GM18498 (cell line): ENCODE results near the gene SPSB1.
"Not testable (repeated sequence)": the region's sequence is repeated elsewhere in the genome, so short reads cannot be mapped to it uniquely, and the experiment has no call there.

Experiments used
- ATAC-seq: cut with Tn5 transposase; IDR thresholded peaks from one replicate; pipeline ENCODE4 v1.9.1; 2021; ENCODE audit warnings: mild to moderate bottlenecking, moderate library complexity; ENCODE audit not compliant: unreplicated experiment

The SPSB1 gene

GRCh38 chr1:9299571-9300541 is 7.2 kb downstream of the SPSB1 start:
- ATAC-seq: not testable (repeated sequence)

- no peak for ATAC-seq
Observed at GRCh38 chr1:9300573-9300972, 7.9 kb downstream of the SPSB1 start.

- ATAC-seq: no peak
Observed at GRCh38 chr1:9302745-9303524, 10.2 kb downstream of the SPSB1 start.

GRCh38 chr1:9303916-9304315 is 11.2 kb downstream of the SPSB1 start:
- no peak for ATAC-seq

GRCh38 chr1:9305216-9305615 is 12.5 kb downstream of the SPSB1 start:
- ATAC-seq: no peak

GRCh38 chr1:9306006-9306405 is 13.3 kb downstream of the SPSB1 start:
- ATAC-seq: no peak

GRCh38 chr1:9307303-9307702 is 14.6 kb downstream of the SPSB1 start:
- ATAC-seq: no peak

GRCh38 chr1:9308236-9308785 is 15.6 kb downstream of the SPSB1 start:
- ATAC-seq: no peak

- no peak for ATAC-seq
Observed at GRCh38 chr1:9309080-9309479, 16.4 kb downstream of the SPSB1 start.

- no peak for ATAC-seq
Observed at GRCh38 chr1:9309991-9310390, 17.3 kb downstream of the SPSB1 start.

GRCh38 chr1:9311029-9311428 is 18.3 kb downstream of the SPSB1 start:
- ATAC-seq: no peak

- ATAC-seq: no peak
Observed at GRCh38 chr1:9311479-9311878, 18.8 kb downstream of the SPSB1 start.

- ATAC-seq: no peak
Observed at GRCh38 chr1:9312168-9312720, 19.6 kb downstream of the SPSB1 start.

- ATAC-seq: no peak
Observed at GRCh38 chr1:9313576-9313975, 20.9 kb downstream of the SPSB1 start.

- no peak for ATAC-seq
Observed at GRCh38 chr1:9314111-9314510, 21.4 kb downstream of the SPSB1 start.

- ATAC-seq: no peak
Observed at GRCh38 chr1:9314711-9315379, 22.2 kb downstream of the SPSB1 start.

- ATAC-seq: no peak
Observed at GRCh38 chr1:9315411-9316079, 22.9 kb downstream of the SPSB1 start.

GRCh38 chr1:9316080-9316444 is 23.4 kb downstream of the SPSB1 start:
- no peak for ATAC-seq

- no peak for ATAC-seq
Observed at GRCh38 chr1:9316512-9316911, 23.8 kb downstream of the SPSB1 start.

- ATAC-seq: no peak
Observed at GRCh38 chr1:9317072-9317471, 24.4 kb downstream of the SPSB1 start.
